Colonic mucosa (tissue), 4 donors: Measurements from ENCODE around the gene ZNF319. TPM values are rescaled to one million over a fixed set of nuclear protein-coding genes. Genes with fewer than 3 reads are reported as not detected.

Experiments used
- DNase-seq: peaks from one replicate; pipeline ENCODE4 v3.0.0-alpha.2; 2020
- H3K27ac ChIP-seq: fragments of 200-600 bp; one replicate; pipeline ENCODE4 v1.8.0; 2021
- H3K27me3 ChIP-seq: fragments of 200-600 bp; one replicate; pipeline ENCODE4 v1.8.0; 2021
- H3K36me3 ChIP-seq: fragments of 200-600 bp; one replicate; pipeline ENCODE4 v1.8.0; 2021
- H3K4me1 ChIP-seq: fragments of 200-600 bp; one replicate; pipeline ENCODE4 v1.8.0; 2021; ENCODE audit warnings: mild to moderate bottlenecking
- H3K4me3 ChIP-seq: fragments of 200-600 bp; one replicate; pipeline ENCODE4 v1.8.0; 2021
- H3K9ac ChIP-seq, 2 donors: one replicate each; pipeline ENCODE4 v1.7.0; 2013; ENCODE audit warnings: control low read depth in 2 of 2, low read depth in 2 of 2, low read length in 2 of 2
- H3K9me3 ChIP-seq: fragments of 200-600 bp; one replicate; pipeline ENCODE4 v1.8.0; 2021
- CTCF ChIP-seq: fragments of 200-600 bp; IDR thresholded peaks from one replicate; pipeline ENCODE4 v1.8.0; 2022; ENCODE audit warnings: antibody characterized with exemption, mild to moderate bottlenecking
- intact Hi-C: fragments of 100-400 bp; cut with DNase I; formaldehyde crosslinking; loops from one replicate; pipeline ENCODE4 v1.14.1; 2022
- total RNA-seq, 2 donors: library from RNA; stranded (reverse); fragmentation: NEBNext Ultra II Directional in 1 of 2; extraction: Animal tissue kit (Norgen Biotek cat#: 25700) in 1 of 2; gene quantifications; one replicate each; pipeline ENCODE4 v1.2.1, GENCODE V29; 2021
- donor health status: healthy.
- donor health status: DM: no; HTN: no; CAD: no.
- donor health status: DM: no; HTN: no; CAD: no.

ZNF319 gene
- 1 to 10 TPM; 3.5 to 5.3 TPM for total RNA-seq

- Histone ChIP-seq H3K9me3 (no peaks in the 10 kb centered on the region), H3K27me3 (no peaks in the 10 kb centered on the region), H3K4me1 (no peaks in the 10 kb centered on the region), H3K27ac (peak within 1 kb of the TSS; percentile 91), H3K4me3 (peak within 1 kb of the TSS; percentile 84), H3K9ac (peak within 1 kb of the TSS; percentile 78 to 88), H3K36me3 (peaks cover 8% of the 10 kb centered on the region)
- no peak for TF ChIP-seq CTCF
- no peak for DNase-seq
- intact Hi-C loops: loop anchor here (10.0 kb wide), 1 partner anchor 245 kb away; no protein-coding TSS in a partner anchor
These were observed at the start of gene ZNF319 for GRCh38 chr16:57999971-58000705. Gene ZNF319, minus strand, starts transcription at chr16:58000672. Its CDS starts 2,407 bp downstream, at chr16:57998265.

- H3K4me3 ChIP-seq: no peak overlapping the region
- no peaks in the 10 kb centered on the region for H3K9me3 ChIP-seq
- H3K27me3 ChIP-seq: no peaks in the 10 kb centered on the region
- no peak for TF ChIP-seq CTCF
- no peak overlapping the region for H3K27ac ChIP-seq
- intact Hi-C loops: no loop called here
- no peak overlapping the region for H3K9ac ChIP-seq
- H3K4me1 ChIP-seq: no peaks in the 10 kb centered on the region
- DNase-seq: no peak
- no peaks in the 10 kb centered on the region for H3K36me3 ChIP-seq
These were observed 49.0 kb upstream of the ZNF319 start for GRCh38 chr16:58049232-58050185.

GRCh38 chr16:58048494-58049231 is 48.2 kb upstream of the ZNF319 start:
- Histone ChIP-seq H3K4me3 (no peak overlapping the region), H3K27ac (no peak overlapping the region), H3K9ac (no peak overlapping the region), H3K4me1 (no peaks in the 10 kb centered on the region), H3K27me3 (no peaks in the 10 kb centered on the region), H3K36me3 (no peaks in the 10 kb centered on the region), H3K9me3 (no peaks in the 10 kb centered on the region)
- no peak for TF ChIP-seq CTCF
- intact Hi-C loops: no loop called here
- no peak for DNase-seq

GRCh38 chr16:58047557-58048348 is 47.3 kb upstream of the ZNF319 start:
- Histone ChIP-seq H3K4me3 (no peak overlapping the region), H3K27me3 (no peaks in the 10 kb centered on the region), H3K4me1 (no peaks in the 10 kb centered on the region), H3K9me3 (no peaks in the 10 kb centered on the region), H3K27ac (no peak overlapping the region), H3K9ac (no peak overlapping the region), H3K36me3 (no peaks in the 10 kb centered on the region)
- intact Hi-C loops: no loop called here
- no peak for DNase-seq
- no peak for TF ChIP-seq CTCF
